MM.1S (cell line): ENCODE measurements around the gene GJA5.

Experiments used
- CTCF ChIP-seq: fragments of 300-600 bp; sonication (generic); IDR thresholded peaks from 2 replicates; pipeline ENCODE4 v1.5.1; 2016; ENCODE audit warnings: antibody characterized with exemption, low read length, mixed read lengths
- EZH2 ChIP-seq: fragments of 300-600 bp; sonication (generic); optimal IDR thresholded peaks from 2 replicates; pipeline ENCODE3; 2017; ENCODE audit warnings: low read depth, mild to moderate bottlenecking, antibody characterized with exemption, low read length, mixed read lengths
- EZH2phosphoT487 ChIP-seq: fragments of 300-600 bp; sonication (generic); IDR thresholded peaks from 2 replicates; pipeline ENCODE4 v1.6.1; 2018; ENCODE audit warnings: antibody characterized with exemption, low read length

GRCh38 chr1:147745271-147745670 is 15.1 kb downstream of the GJA5 start:
- TF ChIP-seq CTCF: no peak
- no peak for TF ChIP-seq EZH2phosphoT487
- TF ChIP-seq EZH2: no peak
